GM21786 (cell line): ENCODE results near the gene MED17.

ENCODE experiments used
- ATAC-seq: cut with Tn5 transposase; IDR thresholded peaks from one replicate; pipeline ENCODE4 v1.9.1; 2021; ENCODE audit not compliant: unreplicated experiment

Gene MED17

GRCh38 chr11:93846411-93846810 is 62.3 kb downstream of the MED17 start:
- ATAC-seq = no peak

DNA sequence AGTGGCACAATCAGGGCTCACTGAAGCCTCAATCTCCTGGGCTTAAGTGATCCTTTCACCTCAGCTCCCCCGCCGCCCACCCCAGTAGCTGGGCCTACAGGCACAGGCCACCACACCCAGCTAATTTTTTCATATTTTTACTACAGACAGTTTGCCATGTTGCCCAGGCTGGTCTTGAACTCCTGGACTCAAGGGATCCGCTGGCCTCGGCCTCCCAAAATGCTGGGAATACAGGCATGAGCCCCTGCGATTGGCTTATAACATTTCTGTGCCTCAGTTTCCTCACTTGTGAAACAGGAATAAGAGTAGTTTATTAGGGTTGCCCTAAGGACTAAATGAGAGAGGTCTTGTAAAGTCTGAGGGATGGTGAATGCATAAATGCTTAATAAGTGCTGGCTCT is 65.1 kb downstream of the MED17 start:
- no peak for ATAC-seq

DNA sequence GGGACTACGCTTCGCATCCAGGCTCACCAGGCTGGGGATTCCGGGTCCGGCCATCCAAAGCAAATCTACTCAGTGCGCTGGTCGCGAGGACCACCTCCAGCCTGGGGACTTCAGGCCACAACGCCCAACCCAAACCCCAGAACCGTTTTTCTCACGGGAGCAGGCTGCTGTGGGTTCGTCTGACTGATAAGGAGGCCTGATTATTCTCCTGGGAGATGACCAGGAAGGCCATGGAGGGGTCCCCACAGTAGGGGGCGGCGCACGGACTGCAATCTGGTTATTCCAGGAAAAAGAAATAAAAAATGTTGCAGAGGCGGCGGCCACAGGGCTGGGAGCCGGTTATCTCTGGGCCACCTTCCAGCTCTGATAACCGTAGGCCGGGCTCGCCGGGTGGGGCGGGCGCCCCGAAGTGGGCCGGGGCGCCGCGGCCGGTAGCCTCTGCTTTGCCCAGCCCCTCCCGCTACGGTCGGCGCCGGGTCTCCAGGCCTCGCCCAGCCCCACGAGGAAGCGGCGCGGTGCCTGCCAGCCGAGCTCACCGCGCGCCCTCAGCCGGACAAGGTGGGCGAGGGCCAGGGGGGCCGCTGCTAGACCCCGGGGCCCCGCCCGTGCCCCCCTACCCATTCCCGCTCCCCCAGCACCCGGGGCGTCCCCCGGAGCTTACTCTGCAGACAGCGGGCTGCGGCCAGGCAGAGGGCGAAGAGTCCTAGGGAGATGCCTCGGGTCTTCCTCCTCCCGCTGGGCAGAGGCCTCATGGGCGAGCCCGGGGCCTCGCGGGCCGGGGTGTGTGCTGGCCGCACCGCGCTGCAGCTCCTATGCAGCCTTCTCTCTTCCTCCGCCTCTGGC is 65.9 kb downstream of the MED17 start:
- no peak for ATAC-seq

- no peak for ATAC-seq
Measured at GRCh38 chr11:93850594-93851018, 66.5 kb downstream of the MED17 start, which contains the start of gene VSTM5. VSTM5 (minus strand) TSS chr11:93850618; CDS start chr11:93850502, 116 bp downstream.

GRCh38 chr11:93852242-93852641 is 68.2 kb downstream of the MED17 start:
- ATAC-seq = no peak

- no peak for ATAC-seq
Measured at GRCh38 chr11:93857413-93858120, 73.5 kb downstream of the MED17 start.

DNA sequence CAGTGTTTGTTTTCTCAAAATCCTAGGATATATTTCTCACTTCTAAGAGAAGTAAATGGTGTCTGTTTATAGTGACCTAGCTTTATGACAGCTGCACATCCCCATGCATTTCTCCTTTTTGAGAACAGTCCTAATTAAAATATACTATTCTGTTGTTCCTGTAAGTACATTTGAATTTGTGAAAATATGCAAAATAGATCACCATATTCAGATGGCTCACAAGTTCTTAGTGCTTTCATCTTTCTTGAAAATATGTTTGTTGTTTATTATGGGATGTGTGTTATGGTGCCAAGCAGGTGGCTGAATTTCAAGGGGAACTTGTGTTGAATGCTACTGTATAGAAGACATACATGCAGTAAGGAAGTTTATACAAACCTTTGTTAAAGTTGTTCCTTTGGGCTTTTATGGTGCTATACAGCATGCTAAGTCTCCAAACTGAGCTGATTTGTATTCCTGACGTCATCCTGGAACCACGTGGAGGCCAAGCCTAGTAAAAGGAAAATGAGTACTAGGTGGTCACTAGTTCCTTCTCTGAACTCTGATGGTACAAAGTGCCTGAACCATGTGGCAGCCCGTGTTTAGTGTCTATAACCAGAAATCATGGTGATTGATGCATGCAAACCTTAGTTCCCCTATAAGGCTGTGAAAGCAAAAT is 74.2 kb downstream of the MED17 start:
- no peak for ATAC-seq

- no peak for ATAC-seq
Measured at GRCh38 chr11:93861808-93862207, 77.7 kb downstream of the MED17 start.
